ENCODE results near the gene CRYGC. TPM values are rescaled to one million over a fixed set of nuclear protein-coding genes. Genes with fewer than 3 reads are reported as not detected.

The CRYGC gene
- total and polyA plus RNA-seq, 2 experiments from 2014 or later: 1.3 TPM; not detected in 1

DNA sequence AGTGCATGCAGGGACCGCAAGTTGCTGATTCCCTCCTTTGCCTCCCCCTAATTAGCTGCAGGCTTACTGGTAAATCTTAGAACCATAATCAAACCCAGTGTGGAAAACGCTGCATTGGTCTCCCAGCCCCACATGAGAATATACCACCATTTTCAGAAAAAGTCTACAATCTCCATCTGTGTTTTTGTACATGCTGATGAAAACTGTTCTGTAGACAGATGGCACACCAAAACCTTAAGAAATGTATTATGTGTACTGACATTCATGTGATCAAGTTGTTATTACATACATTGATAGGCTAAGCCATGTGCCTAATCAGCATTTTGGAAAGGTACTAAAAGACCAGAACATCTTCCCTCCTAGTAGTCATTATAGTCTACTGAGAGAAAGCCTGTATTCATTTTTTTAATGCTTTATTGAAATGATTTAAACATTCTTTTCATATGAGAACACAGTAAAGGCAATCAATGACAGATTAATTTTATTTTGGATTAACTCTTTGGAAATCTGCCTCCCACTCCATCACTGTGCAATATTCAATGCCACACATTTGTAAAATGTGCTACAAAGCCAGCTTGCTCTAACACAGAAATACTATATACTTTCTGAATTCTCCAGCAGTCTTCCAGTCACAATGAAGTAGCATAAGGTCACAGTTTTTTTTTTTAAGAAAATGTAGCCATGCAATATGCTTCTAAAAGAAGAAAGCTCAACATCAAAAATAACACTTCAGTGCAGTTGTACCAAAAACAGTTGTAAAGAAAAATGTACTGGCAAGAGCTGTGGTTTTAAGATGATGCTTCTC lies 35.5 kb upstream of the CRYGC start:
- no peak overlapping the region for H3K4me2 ChIP-seq
- no peaks in the 10 kb centered on the region for H3K4me1 ChIP-seq (ENCODE audit: insufficient read depth)
- H3K36me3 ChIP-seq (replicated peaks; ENCODE audit: insufficient read depth, low read depth): no peaks in the 10 kb centered on the region
- H2AFZ ChIP-seq: no peak overlapping the region
- H3K9me2 ChIP-seq (replicated peaks; ENCODE audit: insufficient read depth): no peaks in the 10 kb centered on the region
- 87% methylated on average over 2 of the region's 2 CpGs for WGBS (ENCODE audit: low lambda C conversion rate, missing lambda C conversion rate)
- TF ChIP-seq EZH2phosphoT487 (IDR thresholded peaks at IDR 0.05; ENCODE audit: low read depth, severe bottlenecking, unreplicated experiment) (no peak), EZH2 (IDR thresholded peaks at IDR 0.05; ENCODE audit: borderline replicate concordance) (no peak)
- TF ChIP-seq, protein P1, sequence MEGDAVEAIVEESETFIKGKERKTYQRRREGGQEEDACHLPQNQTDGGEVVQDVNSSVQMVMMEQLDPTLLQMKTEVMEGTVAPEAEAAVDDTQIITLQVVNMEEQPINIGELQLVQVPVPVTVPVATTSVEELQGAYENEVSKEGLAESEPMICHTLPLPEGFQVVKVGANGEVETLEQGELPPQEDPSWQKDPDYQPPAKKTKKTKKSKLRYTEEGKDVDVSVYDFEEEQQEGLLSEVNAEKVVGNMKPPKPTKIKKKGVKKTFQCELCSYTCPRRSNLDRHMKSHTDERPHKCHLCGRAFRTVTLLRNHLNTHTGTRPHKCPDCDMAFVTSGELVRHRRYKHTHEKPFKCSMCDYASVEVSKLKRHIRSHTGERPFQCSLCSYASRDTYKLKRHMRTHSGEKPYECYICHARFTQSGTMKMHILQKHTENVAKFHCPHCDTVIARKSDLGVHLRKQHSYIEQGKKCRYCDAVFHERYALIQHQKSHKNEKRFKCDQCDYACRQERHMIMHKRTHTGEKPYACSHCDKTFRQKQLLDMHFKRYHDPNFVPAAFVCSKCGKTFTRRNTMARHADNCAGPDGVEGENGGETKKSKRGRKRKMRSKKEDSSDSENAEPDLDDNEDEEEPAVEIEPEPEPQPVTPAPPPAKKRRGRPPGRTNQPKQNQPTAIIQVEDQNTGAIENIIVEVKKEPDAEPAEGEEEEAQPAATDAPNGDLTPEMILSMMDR (IDR thresholded peaks at IDR 0.05; ENCODE audit: poor library complexity): no peak
- no peaks in the 10 kb centered on the region for H3K9me3 ChIP-seq (ENCODE audit: low read depth)
- DNase-seq (ENCODE audit: low spot score): no peak
- no peaks in the 10 kb centered on the region for H4K20me1 ChIP-seq (ENCODE audit: insufficient read depth, poor library complexity, severe bottlenecking)
- no peaks in the 10 kb centered on the region for H3K27me3 ChIP-seq
- H3K27ac ChIP-seq: no peak overlapping the region
- H3K79me2 ChIP-seq: no peaks in the 10 kb centered on the region
- H3K4me3 ChIP-seq: no peak overlapping the region

DNA sequence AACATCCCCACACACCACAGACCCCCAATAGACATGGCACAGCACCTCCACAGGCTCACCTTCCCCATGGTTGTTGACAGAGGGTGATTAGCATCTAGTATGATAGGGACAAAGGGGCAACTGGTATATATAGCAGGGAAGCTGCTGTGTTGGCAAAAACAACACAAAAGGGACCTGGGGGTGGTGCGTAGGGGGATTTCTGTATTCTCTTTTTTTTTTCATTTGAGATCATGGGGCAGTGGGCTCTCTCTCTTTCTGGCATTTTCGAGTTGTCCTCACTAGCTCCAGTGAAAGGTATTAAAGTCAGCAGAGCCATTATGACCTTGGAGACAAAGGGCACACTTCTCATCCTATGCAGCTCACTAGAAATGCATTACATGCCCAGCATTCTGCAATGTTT lies 33.9 kb upstream of the CRYGC start, which contains the start of gene CRYGA:
CRYGA (minus strand) TSS at position 101 of the 400 bp plus-strand sequence; CDS start at position 68, 33 bp downstream.
- 83% methylated on average over 2 of the region's 2 CpGs for WGBS (ENCODE audit: low lambda C conversion rate, missing lambda C conversion rate)
- no peak within 1 kb of the TSS for H2AFZ ChIP-seq

DNA sequence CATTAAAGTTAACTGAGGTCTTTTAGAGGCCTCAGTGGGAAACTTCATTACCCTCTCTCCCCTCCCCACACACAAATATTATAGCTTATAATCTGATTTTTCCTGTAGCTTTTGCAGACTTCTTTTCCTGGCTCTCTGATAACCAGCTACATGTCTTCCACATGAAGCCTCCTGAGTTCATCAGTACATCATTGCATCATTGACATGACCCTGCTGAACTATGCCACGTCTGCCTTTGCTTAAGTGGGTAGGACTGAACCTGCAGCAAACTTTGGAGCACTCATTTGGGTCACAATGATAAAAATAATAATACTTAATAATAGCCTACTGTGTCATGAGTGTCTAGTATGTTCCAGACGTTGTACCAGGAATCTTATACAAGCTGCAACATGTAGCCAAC lies 26.8 kb upstream of the CRYGC start:
- WGBS (ENCODE audit: low lambda C conversion rate, missing lambda C conversion rate): 90% methylated on average over 2 of the region's 2 CpGs
- H3K27me3 ChIP-seq: no peaks in the 10 kb centered on the region

More for the DNA sequence above, 33.9 kb upstream of the CRYGC start, which contains the start of gene CRYGA:
- Histone ChIP-seq H3K27me3 (no peaks in the 10 kb centered on the region), H3K4me2 (no peak within 1 kb of the TSS), H3K9me3 (ENCODE audit: low read depth) (no peaks in the 10 kb centered on the region), H3K36me3 (replicated peaks; ENCODE audit: insufficient read depth, low read depth) (no peaks in the 10 kb centered on the region), H3K27ac (no peak within 1 kb of the TSS), H3K9me2 (replicated peaks; ENCODE audit: insufficient read depth) (no peaks in the 10 kb centered on the region), H3K4me1 (ENCODE audit: insufficient read depth) (no peaks in the 10 kb centered on the region), H4K20me1 (ENCODE audit: insufficient read depth, poor library complexity, severe bottlenecking) (no peaks in the 10 kb centered on the region), H3K79me2 (no peaks in the 10 kb centered on the region), H3K4me3 (no peak within 1 kb of the TSS)
- DNase-seq (ENCODE audit: low spot score): no peak
- TF ChIP-seq, protein P1 (IDR thresholded peaks at IDR 0.05; ENCODE audit: poor library complexity): no peak
- TF ChIP-seq EZH2phosphoT487 (IDR thresholded peaks at IDR 0.05; ENCODE audit: low read depth, severe bottlenecking, unreplicated experiment) (no peak), EZH2 (IDR thresholded peaks at IDR 0.05; ENCODE audit: borderline replicate concordance) (no peak)

More for the DNA sequence above, 26.8 kb upstream of the CRYGC start:
- Histone ChIP-seq H3K27ac (no peak overlapping the region), H3K4me3 (no peak overlapping the region), H2AFZ (no peak overlapping the region), H3K9me3 (ENCODE audit: low read depth) (no peaks in the 10 kb centered on the region), H3K4me1 (ENCODE audit: insufficient read depth) (no peaks in the 10 kb centered on the region), H3K79me2 (no peaks in the 10 kb centered on the region), H3K9me2 (replicated peaks; ENCODE audit: insufficient read depth) (no peaks in the 10 kb centered on the region), H4K20me1 (ENCODE audit: insufficient read depth, poor library complexity, severe bottlenecking) (no peaks in the 10 kb centered on the region), H3K4me2 (no peak overlapping the region), H3K36me3 (replicated peaks; ENCODE audit: insufficient read depth, low read depth) (no peaks in the 10 kb centered on the region)
- TF ChIP-seq, protein P1 (IDR thresholded peaks at IDR 0.05; ENCODE audit: poor library complexity): no peak
- no peak for TF ChIP-seq EZH2 (IDR thresholded peaks at IDR 0.05; ENCODE audit: borderline replicate concordance)
- no peak for DNase-seq (ENCODE audit: low spot score)
